HG03064 (cell line): ENCODE measurements around the gene CEP85.

Experiments
- ATAC-seq: cut with Tn5 transposase; IDR thresholded peaks from one replicate; pipeline ENCODE4 v1.9.1; 2021; ENCODE audit warnings: low read depth; ENCODE audit not compliant: unreplicated experiment

Gene CEP85

GRCh38 chr1:26275580-26276431 lies 41.8 kb downstream of the CEP85 start:
- no peak for ATAC-seq

- no peak for ATAC-seq
These were observed 42.4 kb downstream of the CEP85 start for GRCh38 chr1:26276432-26276838.

GRCh38 chr1:26277261-26277661 lies 43.3 kb downstream of the CEP85 start:
- no peak for ATAC-seq

GRCh38 chr1:26277719-26278118 lies 43.7 kb downstream of the CEP85 start:
- ATAC-seq, result no peak

GRCh38 chr1:26278303-26278702 lies 44.3 kb downstream of the CEP85 start:
- no peak for ATAC-seq

- no peak for ATAC-seq
These were observed 44.9 kb downstream of the CEP85 start for GRCh38 chr1:26278724-26279455.

GRCh38 chr1:26279456-26280332 lies 45.7 kb downstream of the CEP85 start, which contains the start of gene SH3BGRL3:
SH3BGRL3 (plus strand) TSS chr1:26280086; CDS start chr1:26280156, 70 bp downstream.
- peak; percentile 54 for ATAC-seq

GRCh38 chr1:26280333-26281042 lies 46.5 kb downstream of the CEP85 start:
- ATAC-seq, result no peak

- no peak for ATAC-seq
These were observed 47.3 kb downstream of the CEP85 start for GRCh38 chr1:26281091-26281958.

- ATAC-seq, result no peak
These were observed 48.0 kb downstream of the CEP85 start for GRCh38 chr1:26281971-26282370.

- no peak for ATAC-seq
These were observed 48.5 kb downstream of the CEP85 start for GRCh38 chr1:26282401-26282918.

- ATAC-seq, result no peak
These were observed 49.4 kb downstream of the CEP85 start for GRCh38 chr1:26283279-26283853.

- no peak for ATAC-seq
These were observed 50.0 kb downstream of the CEP85 start for GRCh38 chr1:26283871-26284596.

- ATAC-seq, result no peak
These were observed 50.8 kb downstream of the CEP85 start for GRCh38 chr1:26284597-26285347.

GRCh38 chr1:26285366-26286063 lies 51.5 kb downstream of the CEP85 start:
- ATAC-seq, result no peak

- no peak for ATAC-seq
These were observed 52.0 kb downstream of the CEP85 start for GRCh38 chr1:26286064-26286416.
